HG03342 (cell line): ENCODE measurements around the gene SRRT.
"Not testable (repeated sequence)": the region's sequence is repeated elsewhere in the genome, so short reads cannot be mapped to it uniquely, and the experiment has no call there.

ENCODE experiments used
- ATAC-seq: cut with Tn5 transposase; IDR thresholded peaks from one replicate; pipeline ENCODE4 v1.9.1; 2021; ENCODE audit warnings: mild to moderate bottlenecking, moderate library complexity; ENCODE audit not compliant: unreplicated experiment

SRRT gene

DNA sequence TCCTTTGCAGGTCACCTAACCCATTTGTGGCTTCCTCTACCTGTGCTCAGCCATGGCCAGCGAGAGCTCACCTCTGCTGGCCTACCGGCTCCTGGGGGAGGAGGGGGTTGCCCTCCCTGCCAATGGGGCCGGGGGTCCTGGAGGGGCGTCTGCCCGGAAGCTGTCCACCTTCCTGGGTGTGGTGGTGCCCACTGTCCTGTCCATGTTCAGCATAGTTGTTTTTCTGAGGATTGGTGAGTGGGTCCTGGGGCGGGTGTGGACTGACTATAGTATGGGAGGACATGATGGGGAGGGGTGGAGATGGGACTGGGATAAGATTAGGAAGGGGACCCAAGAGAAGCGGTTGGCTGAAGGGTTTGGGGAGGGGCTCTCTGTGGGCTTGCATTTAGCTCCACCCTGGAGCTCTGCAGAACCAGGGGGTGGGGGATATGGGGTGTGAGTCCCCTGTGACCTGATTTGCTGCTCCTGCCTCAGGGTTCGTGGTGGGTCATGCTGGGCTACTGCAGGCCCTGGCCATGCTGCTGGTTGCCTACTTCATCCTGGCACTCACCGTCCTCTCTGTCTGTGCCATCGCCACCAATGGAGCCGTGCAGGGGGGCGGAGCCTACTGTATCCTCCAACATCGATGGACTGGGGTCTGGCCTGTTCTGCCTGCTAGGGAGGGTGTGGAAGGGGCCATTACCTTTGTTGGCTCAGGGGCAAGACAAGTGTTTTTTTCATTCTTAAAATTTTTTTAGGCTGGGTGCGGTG lies 20.6 kb upstream of the SRRT start:
- no peak for ATAC-seq

DNA sequence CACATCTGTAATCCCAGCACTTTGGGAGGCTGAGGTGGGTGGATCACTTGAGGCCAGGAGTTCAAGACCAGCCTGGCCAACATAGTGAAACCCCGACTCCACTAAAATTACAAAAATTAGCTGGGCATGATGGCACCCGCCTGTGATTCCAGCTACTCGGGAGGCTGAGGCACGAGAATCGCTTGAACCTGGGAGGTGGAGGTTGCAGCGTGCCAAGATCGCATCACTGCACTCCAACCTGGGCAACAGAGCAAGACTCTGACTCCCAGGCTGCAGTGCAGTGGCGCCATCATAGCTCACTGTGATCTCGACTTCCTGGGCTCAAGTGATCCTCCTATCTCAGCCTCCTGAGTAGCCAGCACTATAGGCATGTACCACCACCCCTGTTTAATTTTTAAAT lies 20.0 kb upstream of the SRRT start:
- not testable (repeated sequence) for ATAC-seq

DNA sequence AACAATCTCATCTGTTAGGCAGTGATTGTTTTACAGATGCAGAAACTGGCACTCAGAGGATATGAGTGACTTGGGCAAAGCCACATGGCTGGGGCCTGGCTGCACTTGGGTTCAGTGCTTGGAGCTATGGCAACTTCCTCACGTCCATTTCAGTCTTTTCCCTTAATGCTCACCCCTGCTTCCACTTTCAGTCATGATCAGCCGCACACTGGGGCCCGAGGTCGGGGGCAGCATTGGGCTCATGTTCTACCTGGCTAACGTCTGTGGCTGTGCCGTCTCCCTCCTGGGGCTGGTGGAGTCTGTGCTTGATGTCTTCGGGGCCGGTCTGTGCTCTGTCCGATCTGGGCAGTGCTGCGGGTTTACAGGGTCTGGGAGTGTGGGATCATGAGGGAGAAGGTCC lies 19.4 kb upstream of the SRRT start:
- no peak for ATAC-seq

DNA sequence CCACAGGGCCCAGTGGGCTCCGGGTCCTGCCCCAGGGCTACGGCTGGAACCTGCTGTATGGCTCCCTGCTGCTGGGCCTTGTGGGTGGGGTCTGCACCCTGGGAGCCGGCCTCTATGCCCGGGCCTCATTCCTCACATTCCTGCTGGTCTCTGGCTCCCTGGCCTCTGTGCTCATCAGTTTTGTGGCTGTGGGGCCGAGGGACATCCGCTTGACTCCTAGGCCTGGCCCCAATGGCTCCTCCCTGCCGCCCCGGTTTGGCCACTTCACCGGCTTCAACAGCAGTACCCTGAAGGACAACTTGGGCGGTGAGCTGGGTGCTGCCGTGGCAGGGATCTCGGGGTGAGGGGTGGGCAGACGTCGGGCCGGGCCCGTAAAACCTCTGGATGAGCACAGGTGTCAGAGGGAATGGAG lies 18.0 kb upstream of the SRRT start:
- no peak for ATAC-seq

- no peak for ATAC-seq
These were observed 15.0 kb upstream of the SRRT start for GRCh38 chr7:100859856-100860255.

GRCh38 chr7:100860702-100861615 lies 13.9 kb upstream of the SRRT start:
- ATAC-seq: no peak

DNA sequence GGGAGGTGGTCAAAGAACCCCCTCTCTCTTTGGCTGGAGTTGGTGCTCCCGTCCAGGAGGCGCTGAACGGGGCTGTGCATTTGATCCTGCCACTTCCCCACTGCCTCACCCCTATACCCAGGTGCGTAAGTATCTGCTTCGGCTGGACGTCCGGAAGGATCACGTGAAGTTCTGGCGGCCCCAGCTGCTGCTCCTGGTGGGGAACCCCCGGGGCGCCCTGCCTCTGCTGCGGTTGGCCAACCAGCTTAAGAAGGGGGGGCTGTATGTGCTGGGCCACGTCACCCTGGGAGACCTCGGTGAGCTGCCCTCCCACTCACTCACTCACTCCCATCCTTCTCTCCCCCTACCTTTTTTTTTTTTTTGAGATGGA lies 13.3 kb upstream of the SRRT start:
- ATAC-seq: no peak

DNA sequence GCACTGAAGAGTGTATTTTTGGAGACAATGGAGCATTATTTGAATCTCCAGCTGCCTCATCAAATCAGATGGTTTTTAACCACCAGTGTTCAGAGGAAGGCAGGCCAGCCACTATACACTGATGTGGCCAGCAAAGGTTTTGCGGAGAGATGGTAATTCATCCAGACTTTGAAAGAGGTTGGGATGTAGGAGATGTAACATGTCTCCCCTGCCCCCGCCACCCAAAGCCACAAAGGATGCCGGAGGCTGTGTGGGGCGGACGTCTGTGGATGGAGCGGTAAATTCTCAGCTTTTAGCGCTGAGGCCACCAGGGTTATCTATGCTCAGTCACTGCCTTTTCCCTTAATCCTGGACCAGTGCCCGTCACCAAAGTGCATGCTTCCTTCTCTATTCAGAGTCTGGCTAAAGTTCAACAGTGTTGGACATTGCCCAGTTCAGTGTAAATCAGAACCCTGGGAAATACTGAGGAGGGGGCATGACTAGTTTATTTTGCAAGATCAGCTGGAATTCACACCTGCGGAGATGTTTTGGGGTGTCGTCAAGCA lies 11.4 kb upstream of the SRRT start:
- no peak for ATAC-seq

DNA sequence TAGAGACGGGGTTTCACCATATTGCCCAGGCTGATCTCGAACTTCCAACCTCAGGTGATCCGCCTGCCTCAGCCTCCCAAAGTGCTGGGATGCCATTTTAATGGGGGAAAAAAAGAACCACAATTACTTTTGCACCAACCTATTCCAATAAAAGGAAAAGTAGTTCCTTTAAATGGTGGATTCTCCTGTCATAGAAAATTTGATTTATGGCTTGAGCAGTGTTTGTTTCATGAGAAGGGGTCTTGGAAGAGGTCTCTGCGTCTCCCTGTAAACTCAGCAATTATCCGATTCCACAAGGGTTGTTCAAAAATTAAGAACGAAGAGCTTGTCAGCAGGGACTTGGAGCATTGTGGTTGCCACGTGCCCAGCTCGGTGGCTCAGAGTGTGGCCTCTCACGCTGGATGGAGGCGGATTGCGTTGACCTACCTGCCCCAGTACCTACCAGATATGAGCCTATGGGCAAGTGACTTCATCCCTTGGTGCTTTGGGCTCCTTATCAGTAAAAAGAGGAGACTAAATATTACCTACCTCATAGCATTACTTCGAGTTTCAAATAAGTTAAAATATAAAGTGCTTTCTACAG lies 10.5 kb upstream of the SRRT start:
- no peak for ATAC-seq

- ATAC-seq: no peak
These were observed 9.5 kb upstream of the SRRT start for GRCh38 chr7:100865372-100865911.

DNA sequence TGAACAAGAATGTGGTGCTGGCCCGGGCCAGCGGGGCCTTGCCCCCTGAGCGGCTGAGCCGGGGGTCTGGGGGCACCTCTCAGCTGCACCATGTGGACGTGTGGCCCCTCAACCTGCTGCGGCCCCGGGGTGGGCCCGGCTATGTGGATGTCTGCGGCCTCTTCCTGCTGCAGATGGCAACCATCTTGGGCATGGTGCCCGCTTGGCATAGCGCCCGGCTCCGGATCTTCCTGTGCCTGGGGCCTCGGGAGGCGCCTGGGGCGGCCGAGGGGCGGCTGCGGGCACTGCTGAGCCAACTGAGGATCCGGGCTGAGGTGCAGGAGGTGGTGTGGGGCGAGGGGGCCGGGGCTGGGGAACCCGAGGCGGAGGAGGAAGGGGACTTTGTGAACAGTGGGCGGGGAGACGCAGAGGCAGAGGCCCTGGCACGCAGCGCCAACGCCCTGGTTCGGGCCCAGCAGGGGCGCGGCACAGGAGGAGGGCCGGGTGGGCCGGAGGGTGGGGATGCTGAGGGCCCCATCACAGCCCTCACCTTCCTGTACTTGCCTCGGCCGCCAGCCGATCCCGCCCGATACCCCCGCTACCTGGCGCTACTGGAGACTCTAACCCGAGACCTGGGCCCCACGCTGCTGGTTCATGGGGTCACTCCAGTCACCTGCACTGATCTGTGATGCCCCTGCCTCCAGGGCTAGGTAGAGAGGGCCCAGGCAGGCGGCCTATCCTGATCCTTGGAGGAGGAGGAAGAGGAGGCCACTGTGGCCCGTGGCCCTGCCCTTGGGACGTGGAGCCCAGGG lies 8.8 kb upstream of the SRRT start:
- ATAC-seq: no peak

DNA sequence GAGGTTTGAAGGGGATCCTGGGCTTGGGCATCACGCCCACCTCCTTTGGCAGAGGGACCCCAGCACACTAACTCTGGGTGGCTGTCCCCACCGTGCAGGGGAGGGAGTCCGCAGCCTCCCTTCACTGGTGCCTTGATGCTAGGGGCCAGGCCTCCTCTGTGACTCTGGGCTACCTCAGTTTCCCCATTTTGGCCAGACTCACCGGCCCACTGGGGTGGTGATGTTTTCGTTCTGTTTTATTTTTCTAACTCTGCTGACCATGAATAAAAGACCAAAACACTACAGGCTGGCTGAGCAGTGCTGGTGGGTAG lies 8.2 kb upstream of the SRRT start:
- ATAC-seq: no peak

GRCh38 chr7:100867040-100867775 lies 7.7 kb upstream of the SRRT start, which contains the start of gene TRIP6:
TRIP6 (plus strand) TSS chr7:100867387; CDS start chr7:100867498, 111 bp downstream.
- no peak for ATAC-seq

- ATAC-seq: no peak
These were observed 7.0 kb upstream of the SRRT start for GRCh38 chr7:100867776-100868485.

DNA sequence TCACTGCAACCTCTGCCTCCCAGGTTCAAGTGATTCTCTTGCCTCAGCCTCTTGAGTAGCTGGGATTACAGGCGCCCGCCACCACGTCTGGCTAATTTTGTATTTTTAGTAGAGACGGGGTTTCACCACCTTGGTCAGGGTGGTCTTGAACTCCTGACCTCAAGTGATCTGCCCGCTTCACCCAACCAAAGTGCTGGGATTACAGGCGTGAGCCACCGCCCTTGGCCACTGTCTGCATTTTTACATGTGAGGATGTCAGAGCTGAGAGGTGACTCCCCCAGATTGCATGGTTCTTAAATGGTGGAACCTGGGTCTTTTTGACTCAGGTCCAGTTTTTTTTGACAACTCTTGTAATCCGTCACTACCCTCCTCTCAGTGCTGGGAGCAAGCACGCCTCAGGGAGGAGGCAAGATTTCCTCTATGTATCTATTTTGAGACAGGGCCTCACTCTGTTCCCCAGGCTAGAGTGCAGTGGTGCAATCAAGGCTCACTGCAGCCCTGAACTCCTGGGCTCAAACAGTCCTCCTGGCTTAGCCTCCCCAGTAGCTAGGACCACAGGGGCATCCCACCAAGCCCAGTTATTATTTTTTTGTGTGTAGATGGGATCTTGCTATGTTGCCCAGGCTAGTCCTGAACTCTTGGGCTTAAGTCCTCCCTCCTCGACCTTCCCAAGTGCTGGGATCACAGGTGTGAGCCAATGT lies 1.2 kb upstream of the SRRT start:
- ATAC-seq: no peak

GRCh38 chr7:100874300-100874576 lies 665 bp upstream of the SRRT start:
- ATAC-seq: no peak

- peak; percentile 29 for ATAC-seq
These were observed 451 bp downstream of the SRRT start for GRCh38 chr7:100875356-100875751.

DNA sequence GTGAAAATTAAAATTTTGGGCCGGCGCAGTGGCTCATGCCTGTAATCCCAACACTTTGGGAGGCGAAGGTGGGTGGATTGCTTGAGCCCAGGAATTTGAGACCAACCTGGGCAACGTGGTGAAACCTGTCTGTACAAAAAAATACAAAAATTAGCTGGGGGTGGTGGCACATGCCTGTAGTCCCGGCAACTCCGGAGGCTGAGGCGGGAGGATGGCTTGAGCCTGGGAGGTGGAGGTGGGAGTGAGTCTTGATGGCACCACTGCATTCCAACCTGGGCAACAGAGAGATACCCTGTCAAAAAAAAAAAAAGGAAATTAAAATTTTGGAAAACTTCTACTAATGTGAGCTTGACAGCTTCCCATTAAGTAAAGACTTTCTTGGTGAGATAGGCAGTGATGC lies 3.1 kb downstream of the SRRT start:
- no peak for ATAC-seq

DNA sequence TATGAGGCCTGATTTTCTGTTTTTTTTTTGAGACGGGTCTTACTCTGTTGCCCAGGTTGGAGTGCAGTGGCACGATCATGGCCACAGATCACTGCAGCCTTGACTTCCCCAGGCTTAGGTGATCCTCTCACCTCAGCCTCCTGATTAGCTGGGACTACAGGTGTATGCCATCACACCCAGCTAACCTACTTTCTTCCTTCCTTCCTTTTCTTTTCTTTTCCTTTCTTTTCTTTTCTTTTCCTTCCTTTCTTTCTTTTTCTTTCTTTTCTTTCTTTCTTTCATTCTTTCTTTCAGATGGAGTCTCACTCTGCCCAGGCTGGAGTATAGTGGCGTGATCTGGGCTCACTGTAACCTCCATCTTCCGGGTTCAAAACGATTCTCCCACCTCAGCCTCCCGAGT lies 3.8 kb downstream of the SRRT start:
- no peak for ATAC-seq
